CD14-positive monocyte (primary cell): ENCODE measurements around the gene SLCO3A1. TPM values are rescaled to one million over a fixed set of nuclear protein-coding genes. Genes with fewer than 3 reads are reported as not detected.

ENCODE experiments used
- DNase-seq, 3 donors: peaks; one replicate each; pipeline ENCODE4 v3.0.0-alpha.2; 2011 to 2022
- H2AFZ ChIP-seq: 2 replicates; pipeline ENCODE4 v1.6.0; 2012; ENCODE audit warnings: mild to moderate bottlenecking, low read depth, low read length, inconsistent platforms; ENCODE audit not compliant: insufficient read depth, poor library complexity, severe bottlenecking
- H3K27ac ChIP-seq, 2 donors: 1 replicate in 1 of 2; 2 replicates in 1 of 2; pipeline ENCODE4 v1.5.1; 2012 to 2013; ENCODE audit warnings: low read length in 2 of 2, control low read depth in 1 of 2, inconsistent platforms in 1 of 2, low read depth in 1 of 2, mild to moderate bottlenecking in 1 of 2
- H3K27me3 ChIP-seq, 2 donors: one replicate each; pipeline versions ENCODE4 v1.6.0 to v1.6.1; 2011 to 2013; ENCODE audit warnings: low read length in 2 of 2; ENCODE audit not compliant: control insufficient read depth in 2 of 2, insufficient read depth in 2 of 2
- H3K36me3 ChIP-seq, 2 donors: replicated peaks in 1 of 2; 1 replicate in 1 of 2; 2 replicates in 1 of 2; pipeline versions ENCODE4 v1.5.1 to v1.6.1; 2012 to 2013; ENCODE audit warnings: low read length in 2 of 2, control low read depth in 1 of 2, inconsistent platforms in 1 of 2, mild to moderate bottlenecking in 1 of 2; ENCODE audit not compliant: insufficient read depth in 2 of 2, control insufficient read depth in 1 of 2
- H3K4me1 ChIP-seq, 2 donors: 1 replicate in 1 of 2; 2 replicates in 1 of 2; pipeline versions ENCODE4 v1.5.1 to v1.6.1; 2012 to 2013; ENCODE audit warnings: low read length in 2 of 2, control low read depth in 1 of 2, inconsistent platforms in 1 of 2, mild to moderate bottlenecking in 1 of 2, moderate library complexity in 1 of 2; ENCODE audit not compliant: insufficient read depth in 2 of 2, control insufficient read depth in 1 of 2
- H3K4me2 ChIP-seq: replicated peaks from 2 replicates; pipeline ENCODE3; 2012; ENCODE audit warnings: low read length, moderate library complexity, mild to moderate bottlenecking; ENCODE audit not compliant: poor library complexity, severe bottlenecking; ENCODE audit errors: extremely low read depth
- H3K4me3 ChIP-seq, 3 experiments: fragments of 200-600 bp in 1 of 3; sonication (generic) in 1 of 3; replicated peaks in 1 of 3; 1 replicate in 2 of 3; 2 replicates in 1 of 3; pipeline ENCODE4 v1.5.1; 2011 to 2013; ENCODE audit warnings: low read length in 3 of 3, mild to moderate bottlenecking in 3 of 3, control low read depth in 2 of 3, low read depth in 2 of 3, inconsistent platforms in 1 of 3, moderate library complexity in 1 of 3
- H3K79me2 ChIP-seq: 2 replicates; pipeline ENCODE4 v1.6.0; 2012; ENCODE audit warnings: mild to moderate bottlenecking, control low read depth, inconsistent platforms, low read length, moderate library complexity; ENCODE audit not compliant: insufficient read depth
- H3K9ac ChIP-seq: 2 replicates; pipeline ENCODE4 v1.6.0; 2017; ENCODE audit warnings: low read length, mild to moderate bottlenecking; ENCODE audit not compliant: insufficient read depth, poor library complexity, severe bottlenecking
- H3K9me3 ChIP-seq, 2 donors: replicated peaks in 1 of 2; 1 replicate in 1 of 2; 2 replicates in 1 of 2; pipeline versions ENCODE4 v1.5.1 to v1.6.1; 2012 to 2013; ENCODE audit warnings: low read length in 2 of 2, control low read depth in 1 of 2; ENCODE audit not compliant: control insufficient read depth in 1 of 2, insufficient read depth in 1 of 2
- H4K20me1 ChIP-seq: 2 replicates; pipeline ENCODE4 v1.6.0; 2012; ENCODE audit warnings: mild to moderate bottlenecking, low read length, control low read depth, moderate library complexity; ENCODE audit not compliant: insufficient read depth
- H3K27ac Mint-ChIP-seq, 7 donors: one replicate each; pipeline ENCODE4 v1.8.0; 2020; ENCODE audit warnings: mild to moderate bottlenecking in 7 of 7, mixed read lengths in 7 of 7, moderate library complexity in 6 of 7, inconsistent platforms in 2 of 7
- H3K27me3 Mint-ChIP-seq, 3 donors: one replicate each; pipeline ENCODE4 v1.8.0; 2021 to 2022; ENCODE audit warnings: low read depth in 3 of 3, mild to moderate bottlenecking in 3 of 3, mixed read lengths in 3 of 3, moderate library complexity in 3 of 3, inconsistent platforms in 1 of 3
- H3K36me3 Mint-ChIP-seq, 2 donors: one replicate each; pipeline ENCODE4 v1.8.0; 2020; ENCODE audit warnings: mixed read lengths in 2 of 2, inconsistent platforms in 1 of 2, mild to moderate bottlenecking in 1 of 2
- H3K4me1 Mint-ChIP-seq: one replicate; pipeline ENCODE4 v1.8.0; 2020; ENCODE audit warnings: mild to moderate bottlenecking, mixed read lengths
- H3K4me3 Mint-ChIP-seq, 2 donors: one replicate each; pipeline ENCODE4 v1.8.0; 2020; ENCODE audit warnings: mild to moderate bottlenecking in 2 of 2, mixed read lengths in 2 of 2, moderate library complexity in 1 of 2
- H3K9me3 Mint-ChIP-seq, 7 donors: one replicate each; pipeline ENCODE4 v1.8.0; 2020 to 2022; ENCODE audit warnings: mixed read lengths in 7 of 7, mild to moderate bottlenecking in 6 of 7, moderate library complexity in 6 of 7, inconsistent platforms in 2 of 7
- WGBS: methylation state at CpG from one replicate; pipeline ENCODE4 v1.1.5; 2013; ENCODE audit warnings: missing lambda C conversion rate; ENCODE audit not compliant: insufficient coverage; 5-methylcytosine and 5-hydroxymethylcytosine counted together
- intact Hi-C, 2 donors: fragments of 100-400 bp; cut with micrococcal nuclease; formaldehyde crosslinking; loops; one replicate each; pipeline versions ENCODE4 v1.15.0 to v1.15.1; 2023
- polyA plus RNA-seq, 3 donors: library from polyadenylated mRNA; depleted of rRNA in 1 of 3; unstranded in 2 of 3; stranded (reverse) in 1 of 3; fragments of 300-500 nt in 2 of 3; fragments of >200 nt in 1 of 3; fragmentation: Illumina TruSeq in 2 of 3; gene quantifications; 1 replicate in 2 of 3; 2 replicates in 1 of 3; pipeline ENCODE4 v1.2.3, GENCODE V29; 2012 to 2021
- TF ChIP-seq, protein P1 (sequence below): fragments of 200-600 bp; IDR thresholded peaks from one replicate; pipeline ENCODE4 v1.8.0; 2022; ENCODE audit warnings: antibody characterized with exemption, mild to moderate bottlenecking

Gene SLCO3A1
- polyA plus RNA-seq, 3 donors = 53.7 to 76.2 (median 62.8) TPM

DNA sequence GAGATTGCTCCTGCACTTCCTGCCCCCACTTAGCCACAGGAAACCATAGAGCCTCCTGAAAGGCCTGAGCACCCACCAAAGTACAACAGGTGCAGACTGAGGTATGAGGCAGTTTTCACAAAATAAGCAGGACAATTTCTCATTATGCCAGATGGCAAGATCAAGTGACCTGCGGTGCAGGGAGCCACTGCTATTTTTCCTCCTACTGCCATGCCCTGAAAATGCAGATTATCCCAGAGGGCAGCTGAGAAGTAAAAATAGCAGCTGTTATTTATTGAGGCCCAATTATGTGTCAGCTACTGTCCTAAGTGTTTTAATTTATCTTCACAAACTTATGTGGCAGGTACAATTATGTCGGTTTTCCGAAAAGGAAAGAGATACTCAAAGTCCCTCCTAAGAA is 330.6 kb downstream of the SLCO3A1 start:
- Mint-ChIP-seq H3K4me3 (no peak overlapping the region), H3K36me3 (no peaks in the 10 kb centered on the region), H3K4me1 (no peaks in the 10 kb centered on the region), H3K27me3 (peaks cover 0 to 4% (median 2%) of the 10 kb centered on the region in 3 donors), H3K9me3 (peaks cover 0 to 13% (median 0%) of the 10 kb centered on the region in 7 donors), H3K27ac (no peak overlapping the region)
- Histone ChIP-seq H2AFZ (no peak overlapping the region), H3K4me3 (no peak overlapping the region), H4K20me1 (no peaks in the 10 kb centered on the region), H3K4me1 (no peaks in the 10 kb centered on the region), H3K4me2 (no peak overlapping the region), H3K27me3 (no peaks in the 10 kb centered on the region), H3K36me3 (no peaks in the 10 kb centered on the region), H3K79me2 (no peaks in the 10 kb centered on the region), H3K9me3 (no peaks in the 10 kb centered on the region), H3K9ac (no peak overlapping the region), H3K27ac (no peak overlapping the region)
- intact Hi-C loops = no loop called here
- DNase-seq = no peak
- WGBS = no CpG with 5 or more reads among the region's 3 CpGs
- TF ChIP-seq, protein P1, sequence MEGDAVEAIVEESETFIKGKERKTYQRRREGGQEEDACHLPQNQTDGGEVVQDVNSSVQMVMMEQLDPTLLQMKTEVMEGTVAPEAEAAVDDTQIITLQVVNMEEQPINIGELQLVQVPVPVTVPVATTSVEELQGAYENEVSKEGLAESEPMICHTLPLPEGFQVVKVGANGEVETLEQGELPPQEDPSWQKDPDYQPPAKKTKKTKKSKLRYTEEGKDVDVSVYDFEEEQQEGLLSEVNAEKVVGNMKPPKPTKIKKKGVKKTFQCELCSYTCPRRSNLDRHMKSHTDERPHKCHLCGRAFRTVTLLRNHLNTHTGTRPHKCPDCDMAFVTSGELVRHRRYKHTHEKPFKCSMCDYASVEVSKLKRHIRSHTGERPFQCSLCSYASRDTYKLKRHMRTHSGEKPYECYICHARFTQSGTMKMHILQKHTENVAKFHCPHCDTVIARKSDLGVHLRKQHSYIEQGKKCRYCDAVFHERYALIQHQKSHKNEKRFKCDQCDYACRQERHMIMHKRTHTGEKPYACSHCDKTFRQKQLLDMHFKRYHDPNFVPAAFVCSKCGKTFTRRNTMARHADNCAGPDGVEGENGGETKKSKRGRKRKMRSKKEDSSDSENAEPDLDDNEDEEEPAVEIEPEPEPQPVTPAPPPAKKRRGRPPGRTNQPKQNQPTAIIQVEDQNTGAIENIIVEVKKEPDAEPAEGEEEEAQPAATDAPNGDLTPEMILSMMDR = no peak

- 86% methylated on average over 6 of the region's 8 CpGs for WGBS
- no peaks in the 10 kb centered on the region for H3K79me2 ChIP-seq
- H3K9ac ChIP-seq = no peak overlapping the region
- no peaks in the 10 kb centered on the region for H4K20me1 ChIP-seq
- no peak overlapping the region for H3K27ac ChIP-seq
- Mint-ChIP-seq H3K9me3 (peaks cover 0 to 13% (median 0%) of the 10 kb centered on the region in 7 donors), H3K27ac (no peak overlapping the region), H3K4me3 (no peak overlapping the region), H3K4me1 (no peaks in the 10 kb centered on the region), H3K27me3 (peaks cover 0 to 4% (median 2%) of the 10 kb centered on the region in 3 donors), H3K36me3 (no peaks in the 10 kb centered on the region)
- intact Hi-C loops = no loop called here
- H3K36me3 ChIP-seq = no peaks in the 10 kb centered on the region
- no peak overlapping the region for H3K4me3 ChIP-seq
- H2AFZ ChIP-seq = no peak overlapping the region
- no peaks in the 10 kb centered on the region for H3K9me3 ChIP-seq
- no peaks in the 10 kb centered on the region for H3K4me1 ChIP-seq
- no peak overlapping the region for H3K4me2 ChIP-seq
- no peak for DNase-seq
- TF ChIP-seq, protein P1 = no peak
- H3K27me3 ChIP-seq = no peaks in the 10 kb centered on the region
These were observed 331.2 kb downstream of the SLCO3A1 start for GRCh38 chr15:92184679-92185230.
